Activated naive CD4-positive, alpha-beta T cell treated with anti-CD3 and anti-CD28 coated beads, Interleukin-2, amount 50 U/mL, for 72 hours (primary cell): ENCODE measurements around the gene UCN. TPM values are rescaled to one million over a fixed set of nuclear protein-coding genes. Genes with fewer than 3 reads are reported as not detected.
"Not testable (repeated sequence)": the region's sequence is repeated elsewhere in the genome, so short reads cannot be mapped to it uniquely, and the experiment has no call there.

Experiments used
- ATAC-seq, 2 donors: fragments of 150-1000 bp; cut with Tn5 transposase; 2 replicates each; pipeline ENCODE4 v1.10.0; 2021; ENCODE audit warnings: mild to moderate bottlenecking in 2 of 2, moderate library complexity in 2 of 2
- DNase-seq, 2 donors: peaks; one replicate each; pipeline ENCODE4 v3.0.0; 2021 to 2022; ENCODE audit warnings: low spot score in 2 of 2
- H3K27ac Mint-ChIP-seq, 2 donors: one replicate each; pipeline ENCODE4 v1.8.0; 2022; ENCODE audit warnings: mild to moderate bottlenecking in 2 of 2, mixed read lengths in 2 of 2
- H3K36me3 Mint-ChIP-seq, 2 donors: one replicate each; pipeline ENCODE4 v1.8.0; 2022; ENCODE audit warnings: mixed read lengths in 2 of 2
- H3K9me3 Mint-ChIP-seq, 2 donors: one replicate each; pipeline ENCODE4 v1.8.0; 2022; ENCODE audit warnings: mixed read lengths in 2 of 2
- total RNA-seq, 2 donors: library from RNA; stranded (reverse); gene quantifications; one replicate each; pipeline ENCODE4 v1.2.3, GENCODE V29; 2022

UCN gene
- total RNA-seq, 2 donors from 2014 or later, result 1.6 to 3.6 TPM

- DNase-seq (no peak), ATAC-seq (no peak)
- no peaks in the 10 kb centered on the region for H3K9me3 Mint-ChIP-seq
- no peaks in the 10 kb centered on the region for H3K36me3 Mint-ChIP-seq
- no peak within 1 kb of the TSS for H3K27ac Mint-ChIP-seq
Observed at GRCh38 chr2:27275211-27276150, 32.8 kb downstream of the UCN start, which contains the start of gene DNAJC5G. Gene DNAJC5G (plus strand): TSS chr2:27275433. CDS start chr2:27276729, 1,296 bp downstream.

- not testable (repeated sequence) for H3K36me3 Mint-ChIP-seq, DNase-seq, H3K9me3 Mint-ChIP-seq, H3K27ac Mint-ChIP-seq
- peak in 1 of 2 donors; percentile 31 for ATAC-seq
Observed at GRCh38 chr2:27272537-27273522, 35.4 kb downstream of the UCN start.

- Mint-ChIP-seq H3K9me3 (no peaks in the 10 kb centered on the region), H3K36me3 (no peaks in the 10 kb centered on the region), H3K27ac (no peak overlapping the region)
- no peak for ATAC-seq
- DNase-seq, result no peak
Observed at GRCh38 chr2:27271631-27272340, 36.5 kb downstream of the UCN start.

GRCh38 chr2:27270670-27271069, 37.6 kb downstream of the UCN start:
- ATAC-seq, result no peak
- H3K36me3 Mint-ChIP-seq, result no peaks in the 10 kb centered on the region

GRCh38 chr2:27270131-27270530, 38.1 kb downstream of the UCN start:
- Mint-ChIP-seq H3K9me3 (no peaks in the 10 kb centered on the region), H3K36me3 (no peaks in the 10 kb centered on the region), H3K27ac (peak overlapping the region in 1 of 2 donors; percentile 32)
- ATAC-seq, result no peak
- DNase-seq, result no peak

More at GRCh38 chr2:27270670-27271069, 37.6 kb downstream of the UCN start:
- H3K27ac Mint-ChIP-seq, result no peak overlapping the region
- no peak for DNase-seq
- H3K9me3 Mint-ChIP-seq, result no peaks in the 10 kb centered on the region

- not testable (repeated sequence) for H3K36me3 Mint-ChIP-seq, H3K9me3 Mint-ChIP-seq, ATAC-seq, DNase-seq, H3K27ac Mint-ChIP-seq
Observed at GRCh38 chr2:27268296-27268695, 39.9 kb downstream of the UCN start.

GRCh38 chr2:27265536-27265870, 42.7 kb downstream of the UCN start:
- Mint-ChIP-seq H3K27ac (no peak overlapping the region), H3K9me3 (no peaks in the 10 kb centered on the region), H3K36me3 (peaks cover 5% of the 10 kb centered on the region in 2 donors)
- ATAC-seq (no peak), DNase-seq (no peak)

GRCh38 chr2:27264753-27265535, 43.3 kb downstream of the UCN start:
- ATAC-seq, result peak; percentile 46 to 78
- Mint-ChIP-seq H3K9me3 (no peaks in the 10 kb centered on the region), H3K36me3 (peaks cover 5% of the 10 kb centered on the region in 2 donors)

GRCh38 chr2:27264253-27264752, 43.9 kb downstream of the UCN start:
- DNase-seq (peak in 1 of 2 donors; percentile 16), ATAC-seq (peak; percentile 44 to 64)
- Mint-ChIP-seq H3K36me3 (peaks cover 5% of the 10 kb centered on the region in 2 donors), H3K9me3 (no peaks in the 10 kb centered on the region), H3K27ac (no peak overlapping the region)

More at GRCh38 chr2:27264753-27265535, 43.3 kb downstream of the UCN start:
- DNase-seq, result peak; percentile 47 to 67
- no peak overlapping the region for H3K27ac Mint-ChIP-seq

GRCh38 chr2:27263287-27264252, 44.7 kb downstream of the UCN start:
- Mint-ChIP-seq H3K9me3 (no peaks in the 10 kb centered on the region), H3K27ac (no peak overlapping the region), H3K36me3 (peaks cover 5% of the 10 kb centered on the region in 2 donors)
- DNase-seq, result no peak
- no peak for ATAC-seq

- peak in 1 of 2 donors; percentile 72 for DNase-seq
- no peak within 1 kb of the TSS for H3K27ac Mint-ChIP-seq
- peak; percentile 23 to 83 for ATAC-seq
- H3K9me3 Mint-ChIP-seq, result no peaks in the 10 kb centered on the region
- H3K36me3 Mint-ChIP-seq, result peaks cover 5% of the 10 kb centered on the region in 2 donors
Observed at GRCh38 chr2:27262379-27263286, 45.6 kb downstream of the UCN start, which contains the start of gene SLC30A3. Gene SLC30A3 (minus strand): TSS chr2:27263047. CDS start chr2:27262906, 141 bp downstream.

GRCh38 chr2:27261926-27262298, 46.3 kb downstream of the UCN start:
- Mint-ChIP-seq H3K27ac (no peak overlapping the region), H3K36me3 (peaks cover 5% of the 10 kb centered on the region in 2 donors), H3K9me3 (no peaks in the 10 kb centered on the region)
- ATAC-seq, result peak in 1 of 2 donors; percentile 9
- DNase-seq, result no peak

- Mint-ChIP-seq H3K27ac (no peak overlapping the region), H3K9me3 (no peaks in the 10 kb centered on the region), H3K36me3 (peaks cover 5% of the 10 kb centered on the region in 2 donors)
- ATAC-seq (no peak), DNase-seq (no peak)
Observed at GRCh38 chr2:27261241-27261925, 46.9 kb downstream of the UCN start.
